ENCODE results near the gene UNC5C.

The UNC5C gene

GRCh38 chr4:95410387-95410977 lies 138.3 kb downstream of the UNC5C start:
- in situ Hi-C loops (cut with MboI; ENCODE audit: low sequenced_read_pairs), result no loop called here

DNA sequence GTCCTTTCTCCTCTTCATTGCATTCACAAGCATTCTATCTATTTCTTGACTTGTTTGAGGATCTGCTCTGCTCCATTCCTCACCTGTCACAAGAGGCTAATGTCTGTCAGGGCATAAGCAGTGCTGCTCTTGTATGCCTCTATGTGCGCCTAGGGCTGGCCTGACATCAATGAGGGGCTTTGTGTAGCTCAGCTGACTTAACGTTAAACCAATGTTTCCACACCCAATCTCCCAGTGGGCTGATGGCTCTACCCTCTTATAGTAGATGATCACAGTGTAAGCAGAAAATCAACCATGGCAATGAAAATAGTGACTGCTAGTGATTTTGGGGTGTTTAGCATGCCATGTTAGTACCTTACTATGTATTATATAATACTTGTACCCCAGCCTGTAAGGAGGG lies 139.0 kb downstream of the UNC5C start:
- in situ Hi-C loops (cut with MboI; ENCODE audit: low sequenced_read_pairs), result no loop called here

GRCh38 chr4:95409127-95409526 lies 139.6 kb downstream of the UNC5C start:
- in situ Hi-C loops (cut with MboI; ENCODE audit: low sequenced_read_pairs), result no loop called here

DNA sequence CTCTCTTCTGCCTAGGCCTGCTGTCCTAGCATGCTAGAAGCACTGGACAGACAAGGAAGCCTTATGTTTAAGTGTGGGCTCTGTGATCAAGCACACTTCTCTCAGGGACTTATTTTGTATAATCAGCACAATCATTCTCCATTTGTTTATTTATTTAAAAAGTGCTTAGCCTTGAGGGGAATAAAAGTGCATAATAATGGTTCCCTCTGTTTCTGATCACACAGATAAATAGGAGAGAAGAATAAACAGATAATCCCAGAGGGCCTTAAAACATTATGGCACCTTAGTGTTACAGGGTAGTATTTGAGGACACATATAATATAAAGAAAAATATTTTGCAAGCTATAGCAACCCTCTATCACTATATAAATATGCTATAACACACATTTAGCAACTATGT lies 146.5 kb downstream of the UNC5C start:
- in situ Hi-C loops (cut with MboI; ENCODE audit: low sequenced_read_pairs), result no loop called here

- in situ Hi-C loops (cut with MboI; ENCODE audit: low sequenced_read_pairs), result no loop called here
Measured at GRCh38 chr4:95398217-95398616, 150.6 kb downstream of the UNC5C start.

DNA sequence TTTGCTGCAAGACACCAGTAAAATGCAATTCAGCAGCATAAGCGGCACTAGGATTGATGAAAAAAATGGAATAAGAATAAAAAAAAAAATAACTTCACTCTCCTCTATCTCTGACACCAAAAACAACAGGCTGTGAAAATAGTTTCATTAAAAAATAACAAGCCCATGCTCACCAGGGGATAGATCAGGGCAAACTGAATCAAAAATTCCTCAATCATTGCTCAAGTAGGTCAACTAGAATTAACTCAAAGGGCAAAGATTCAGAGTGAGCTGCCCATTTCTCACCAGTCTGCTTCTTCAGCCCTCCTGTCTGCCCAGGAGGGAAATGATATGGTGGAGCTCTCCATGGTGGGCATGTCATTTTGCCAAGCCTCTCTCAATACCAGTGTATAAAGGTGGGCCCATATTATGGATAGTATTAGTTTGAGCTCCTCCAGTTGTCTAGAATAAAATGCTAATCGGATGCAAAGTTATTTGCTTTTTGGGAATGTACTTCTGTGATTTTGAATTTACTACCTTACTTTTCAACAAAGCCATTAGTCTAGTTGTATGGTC lies 153.9 kb downstream of the UNC5C start:
- in situ Hi-C loops (cut with MboI; ENCODE audit: low sequenced_read_pairs), result no loop called here

DNA sequence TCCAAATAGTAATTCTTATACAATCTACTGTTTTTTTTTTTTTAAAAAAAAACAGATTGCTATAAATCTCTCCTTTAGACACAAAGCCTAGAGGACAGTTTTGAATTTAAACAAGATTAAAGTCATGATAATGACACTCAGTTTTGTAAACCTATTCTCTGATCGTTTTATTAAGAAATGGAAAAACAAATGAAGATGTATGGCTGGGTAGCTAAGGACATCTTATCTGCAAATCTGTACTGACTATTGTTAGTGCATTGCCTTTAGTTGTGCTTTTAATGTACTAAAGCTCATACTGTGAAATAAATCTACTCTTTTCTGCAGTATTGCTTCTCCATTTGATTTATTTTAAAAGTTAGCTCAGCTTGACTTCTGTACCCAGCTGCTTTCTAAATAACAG lies 155.0 kb downstream of the UNC5C start:
- in situ Hi-C loops (cut with MboI; ENCODE audit: low sequenced_read_pairs), result no loop called here

DNA sequence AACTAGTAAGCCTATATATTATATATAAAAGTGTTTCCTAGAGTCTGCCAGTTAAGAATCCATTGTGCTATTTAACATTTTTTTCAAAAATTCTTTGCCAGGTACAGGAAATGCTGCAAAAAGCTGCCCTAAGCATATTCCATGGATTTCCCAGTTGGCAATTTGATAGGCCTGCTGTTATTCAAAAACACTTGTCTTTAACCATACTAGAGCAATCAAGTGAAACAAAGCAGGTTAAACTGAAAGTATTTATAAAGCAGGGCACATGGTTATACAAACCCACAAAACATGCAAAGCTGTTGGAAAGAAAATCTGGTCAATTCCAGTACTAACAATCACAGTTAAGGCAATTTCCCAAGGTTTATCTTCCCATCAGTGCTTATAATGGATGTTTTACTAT lies 159.9 kb downstream of the UNC5C start:
- in situ Hi-C loops (cut with MboI; ENCODE audit: low sequenced_read_pairs), result no loop called here

- in situ Hi-C loops (cut with MboI; ENCODE audit: low sequenced_read_pairs), result no loop called here
Measured at GRCh38 chr4:95387719-95388118, 161.1 kb downstream of the UNC5C start.

DNA sequence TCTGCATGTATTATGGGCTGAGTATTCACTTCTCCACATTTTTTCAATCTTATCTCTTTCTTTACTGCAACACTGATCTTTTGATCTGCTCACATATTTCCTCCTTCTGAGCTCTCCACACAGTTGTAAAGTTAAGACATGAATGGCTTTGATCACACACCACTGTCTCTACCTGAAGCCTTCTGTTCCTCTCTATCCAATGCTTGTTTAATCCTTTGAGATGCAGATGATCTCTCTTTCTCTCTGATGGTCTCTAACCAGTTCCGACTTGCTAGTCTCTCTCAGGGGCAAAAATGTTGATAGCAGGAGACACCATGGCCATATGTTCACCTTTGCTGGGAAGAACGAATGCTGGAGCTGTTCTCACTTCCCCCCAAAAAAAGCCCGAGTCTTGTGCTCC lies 162.4 kb downstream of the UNC5C start:
- in situ Hi-C loops (cut with MboI; ENCODE audit: low sequenced_read_pairs), result no loop called here

GRCh38 chr4:95381843-95382580 lies 166.8 kb downstream of the UNC5C start:
- in situ Hi-C loops (cut with MboI; ENCODE audit: low sequenced_read_pairs), result no loop called here

- in situ Hi-C loops (cut with MboI; ENCODE audit: low sequenced_read_pairs), result no loop called here
Measured at GRCh38 chr4:95379633-95380032, 169.1 kb downstream of the UNC5C start.

- in situ Hi-C loops (cut with MboI; ENCODE audit: low sequenced_read_pairs), result no loop called here
Measured at GRCh38 chr4:95377366-95377900, 171.3 kb downstream of the UNC5C start.

- in situ Hi-C loops (cut with MboI; ENCODE audit: low sequenced_read_pairs), result no loop called here
Measured at GRCh38 chr4:95371476-95372224, 177.1 kb downstream of the UNC5C start.

- in situ Hi-C loops (cut with MboI; ENCODE audit: low sequenced_read_pairs), result no loop called here
Measured at GRCh38 chr4:95367824-95368223, 180.9 kb downstream of the UNC5C start.

- in situ Hi-C loops (cut with MboI; ENCODE audit: low sequenced_read_pairs), result no loop called here
Measured at GRCh38 chr4:95363966-95364365, 184.8 kb downstream of the UNC5C start.

DNA sequence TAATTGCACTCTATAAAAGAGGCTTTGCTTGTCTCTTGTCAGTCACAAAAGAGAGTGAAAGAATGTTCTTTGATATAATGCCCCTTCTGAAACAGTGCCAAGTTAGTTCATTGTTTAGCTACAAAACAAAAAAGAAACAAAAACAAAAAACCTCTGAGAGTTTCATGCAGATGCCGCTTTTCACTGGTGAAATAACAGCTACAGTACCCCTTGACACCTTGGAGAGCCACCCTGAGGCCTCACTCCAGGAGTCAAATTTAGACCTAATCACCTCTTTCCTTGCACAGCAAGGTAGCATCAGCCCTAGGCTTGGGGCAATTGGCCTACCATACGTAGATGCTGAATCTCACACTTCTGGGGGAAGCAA lies 185.2 kb downstream of the UNC5C start:
- in situ Hi-C loops (cut with MboI; ENCODE audit: low sequenced_read_pairs), result no loop called here

GRCh38 chr4:95362906-95363558 lies 185.7 kb downstream of the UNC5C start:
- in situ Hi-C loops (cut with MboI; ENCODE audit: low sequenced_read_pairs), result no loop called here

DNA sequence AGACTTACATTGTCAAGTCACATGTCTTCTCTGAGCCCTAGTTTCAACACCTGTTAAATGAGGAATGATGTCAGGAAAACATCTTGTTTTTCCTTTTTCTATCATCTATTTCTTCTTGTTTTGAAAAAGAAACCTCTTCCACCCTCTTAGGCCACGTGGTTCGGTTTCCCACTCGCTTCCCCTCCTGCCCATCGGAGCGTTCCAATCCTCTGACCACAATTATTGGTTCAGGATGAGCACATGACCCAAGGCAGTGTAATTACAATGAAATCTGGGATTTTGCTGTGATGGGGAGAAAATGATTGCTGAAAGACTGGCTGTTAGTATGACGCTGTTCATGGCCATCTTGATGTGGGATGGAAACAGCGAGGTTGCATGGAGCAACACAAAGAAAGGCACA lies 186.7 kb downstream of the UNC5C start:
- in situ Hi-C loops (cut with MboI; ENCODE audit: low sequenced_read_pairs), result no loop called here

DNA sequence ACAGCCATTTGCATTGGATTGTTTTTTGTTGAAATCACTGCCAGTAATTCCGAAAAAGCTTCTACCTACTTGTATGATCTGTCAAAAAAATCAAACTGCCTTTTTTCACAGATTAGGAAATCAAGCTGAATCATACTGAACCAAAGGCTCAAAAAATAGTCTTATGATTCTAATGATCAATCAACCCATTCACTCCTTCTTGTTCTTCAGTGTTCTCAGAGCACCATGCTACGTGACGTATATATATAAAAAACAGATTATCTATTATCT lies 187.1 kb downstream of the UNC5C start:
- in situ Hi-C loops (cut with MboI; ENCODE audit: low sequenced_read_pairs), result no loop called here

DNA sequence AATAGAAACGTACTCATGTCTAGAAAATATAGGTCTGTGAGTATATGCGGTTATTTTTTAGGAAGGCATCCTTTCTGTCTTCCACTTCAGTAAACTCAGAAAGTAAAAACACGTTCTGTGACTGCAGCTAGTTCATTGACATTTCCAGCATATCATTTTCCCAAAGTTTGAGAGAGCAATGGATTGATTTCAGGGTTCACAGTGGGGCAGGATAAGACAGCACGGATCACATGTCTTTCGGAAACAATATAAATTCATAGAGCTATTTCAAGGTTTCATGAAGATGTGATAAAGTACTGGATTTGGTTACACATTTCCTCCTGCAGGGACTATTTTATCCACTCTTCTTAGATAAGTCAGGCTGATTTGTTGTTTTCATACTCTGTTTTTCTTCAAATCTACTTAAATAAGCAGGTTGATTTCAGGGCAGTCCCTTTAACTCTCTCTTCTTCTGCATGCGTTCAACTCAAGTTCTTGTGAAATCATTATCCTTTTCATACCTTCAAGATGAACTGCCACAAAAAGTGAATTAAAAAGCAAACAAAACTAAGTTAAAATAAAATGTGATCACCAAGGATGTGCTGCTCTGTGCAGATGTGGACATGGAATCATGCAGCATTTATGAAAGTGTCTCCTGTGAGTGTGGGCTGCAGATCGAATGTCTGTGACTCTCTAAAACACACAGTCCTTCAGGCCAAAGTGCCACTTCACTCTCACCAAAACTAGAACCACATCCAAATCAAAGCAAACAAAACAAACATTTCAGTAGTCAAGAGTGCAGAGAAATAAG lies 187.7 kb downstream of the UNC5C start:
- in situ Hi-C loops (cut with MboI; ENCODE audit: low sequenced_read_pairs), result no loop called here
